Left lung (tissue), 10 donors: Measurements from ENCODE around the gene GABRG3. TPM values are rescaled to one million over a fixed set of nuclear protein-coding genes. Genes with fewer than 3 reads are reported as not detected.

Source experiments
- ATAC-seq: fragments of 200-7000 bp; cut with Tn5 transposase; one replicate; pipeline ENCODE4 v1.9.1; 2020; ENCODE audit warnings: moderate library complexity
- DNase-seq, 4 donors: peaks; one replicate each; pipeline ENCODE4 v3.0.0-alpha.2; 2013 to 2020
- H3K27ac ChIP-seq, 2 donors: fragments of 200-600 bp; sonication (generic) in 1 of 2; one replicate each; pipeline versions ENCODE4 v1.5.0 to v1.8.0; 2020 to 2021
- H3K27me3 ChIP-seq, 2 donors: fragments of 200-600 bp; sonication (generic) in 1 of 2; one replicate each; pipeline versions ENCODE4 v1.5.0 to v1.8.0; 2020 to 2021
- H3K36me3 ChIP-seq, 2 donors: fragments of 200-600 bp; sonication (generic) in 1 of 2; one replicate each; pipeline versions ENCODE4 v1.5.0 to v1.8.0; 2020 to 2021
- H3K4me1 ChIP-seq, 2 donors: fragments of 200-600 bp; one replicate each; pipeline ENCODE4 v1.8.0; 2021
- H3K4me3 ChIP-seq, 2 donors: fragments of 200-600 bp; sonication (generic) in 1 of 2; one replicate each; pipeline versions ENCODE4 v1.5.0 to v1.8.0; 2020 to 2021; ENCODE audit warnings: mild to moderate bottlenecking in 1 of 2
- H3K9me3 ChIP-seq, 2 donors: fragments of 200-600 bp; sonication (generic) in 1 of 2; one replicate each; pipeline versions ENCODE4 v1.5.0 to v1.8.0; 2020 to 2021
- intact Hi-C, 2 donors: fragments of 100-400 bp; cut with DNase I; formaldehyde crosslinking; loops; one replicate each; pipeline versions ENCODE4 v1.11.2 to v1.14.2; 2022
- polyA plus RNA-seq, 6 donors: library from polyadenylated mRNA; unstranded; fragments of 120-200 nt; gene quantifications; one replicate each; pipeline ENCODE4 v1.2.1, GENCODE V29; 2013; ENCODE audit not compliant: insufficient read length in 6 of 6
- total RNA-seq, 2 donors: library from RNA; stranded (reverse); fragmentation: NEBNext Ultra II Directional; extraction: Animal tissue kit (Norgen Biotek cat#: 25700); gene quantifications; one replicate each; pipeline ENCODE4 v1.2.1, GENCODE V29; 2021
- TF ChIP-seq, protein P1 (sequence below), 2 donors: fragments of 200-600 bp; sonication (generic) in 1 of 2; IDR thresholded peaks; one replicate each; pipeline versions ENCODE4 v1.5.0 to v1.8.0; 2021; ENCODE audit warnings: antibody characterized with exemption in 2 of 2
- donor health status: DM: no; HTN: yes; CAD: no.
- donor health status: DM: no; HTN: no; CAD: no.

GABRG3 gene
- total and polyA plus RNA-seq, 8 donors: 0.23 to 13.8 (median 10.3) TPM; not detected in 1

DNA sequence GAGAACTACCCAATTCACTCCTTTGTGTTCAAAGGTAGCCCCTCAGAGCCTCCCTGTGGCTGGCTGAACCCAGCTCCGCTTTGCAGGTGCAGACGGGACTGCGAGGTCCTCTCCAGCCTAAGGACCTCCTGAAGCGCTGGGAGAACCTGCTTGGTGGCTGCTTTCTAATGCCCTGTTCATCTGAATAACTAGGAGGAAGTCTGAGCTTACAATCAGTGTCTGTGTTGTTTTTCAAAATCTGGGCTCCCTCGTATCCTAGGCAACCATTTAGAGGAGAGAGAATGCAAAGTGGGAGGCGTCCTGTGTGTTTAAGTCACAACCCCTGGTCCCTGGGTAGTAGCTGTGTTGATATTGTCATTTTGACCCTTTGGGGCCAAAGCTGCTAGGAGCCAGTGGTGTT, 99.9 kb downstream of the GABRG3 start:
- H3K4me3 ChIP-seq: no peak overlapping the region
- H3K36me3 ChIP-seq: no peaks in the 10 kb centered on the region
- TF ChIP-seq, protein P1, sequence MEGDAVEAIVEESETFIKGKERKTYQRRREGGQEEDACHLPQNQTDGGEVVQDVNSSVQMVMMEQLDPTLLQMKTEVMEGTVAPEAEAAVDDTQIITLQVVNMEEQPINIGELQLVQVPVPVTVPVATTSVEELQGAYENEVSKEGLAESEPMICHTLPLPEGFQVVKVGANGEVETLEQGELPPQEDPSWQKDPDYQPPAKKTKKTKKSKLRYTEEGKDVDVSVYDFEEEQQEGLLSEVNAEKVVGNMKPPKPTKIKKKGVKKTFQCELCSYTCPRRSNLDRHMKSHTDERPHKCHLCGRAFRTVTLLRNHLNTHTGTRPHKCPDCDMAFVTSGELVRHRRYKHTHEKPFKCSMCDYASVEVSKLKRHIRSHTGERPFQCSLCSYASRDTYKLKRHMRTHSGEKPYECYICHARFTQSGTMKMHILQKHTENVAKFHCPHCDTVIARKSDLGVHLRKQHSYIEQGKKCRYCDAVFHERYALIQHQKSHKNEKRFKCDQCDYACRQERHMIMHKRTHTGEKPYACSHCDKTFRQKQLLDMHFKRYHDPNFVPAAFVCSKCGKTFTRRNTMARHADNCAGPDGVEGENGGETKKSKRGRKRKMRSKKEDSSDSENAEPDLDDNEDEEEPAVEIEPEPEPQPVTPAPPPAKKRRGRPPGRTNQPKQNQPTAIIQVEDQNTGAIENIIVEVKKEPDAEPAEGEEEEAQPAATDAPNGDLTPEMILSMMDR (IDR thresholded peaks at IDR 0.05): no peak
- intact Hi-C loops: no loop called here
- no peaks in the 10 kb centered on the region for H3K27me3 ChIP-seq
- no peak overlapping the region for H3K27ac ChIP-seq
- H3K9me3 ChIP-seq: peaks cover 0 to 27% of the 10 kb centered on the region in 2 donors
- no peaks in the 10 kb centered on the region for H3K4me1 ChIP-seq
- ATAC-seq (no peak), DNase-seq (no peak)

DNA sequence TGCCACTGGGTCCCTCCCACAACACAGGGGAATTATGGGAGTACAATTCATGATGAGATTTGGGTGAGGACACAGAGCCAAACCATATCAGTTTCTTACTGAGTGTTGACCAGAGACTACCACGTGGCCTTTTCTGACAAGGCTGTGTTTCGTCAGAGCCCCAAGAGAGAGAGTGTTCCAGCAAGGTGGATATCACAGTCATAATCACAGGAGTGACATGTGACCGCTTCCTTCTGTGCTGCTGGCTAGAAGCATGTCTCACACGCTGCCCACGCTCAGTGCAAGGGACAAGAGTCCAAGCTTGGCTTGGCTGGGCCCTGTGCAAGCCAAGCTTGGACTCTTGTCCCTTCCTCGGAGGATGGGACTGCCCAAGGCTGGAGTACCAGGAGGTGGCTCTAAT, 103.2 kb downstream of the GABRG3 start:
- ATAC-seq: no peak
- Histone ChIP-seq H3K4me3 (no peak overlapping the region), H3K27me3 (no peaks in the 10 kb centered on the region), H3K4me1 (no peaks in the 10 kb centered on the region), H3K9me3 (peaks cover 0 to 2% of the 10 kb centered on the region in 2 donors), H3K36me3 (no peaks in the 10 kb centered on the region), H3K27ac (no peak overlapping the region)
- TF ChIP-seq, protein P1 (IDR thresholded peaks at IDR 0.05): no peak
- intact Hi-C loops: no loop called here
- DNase-seq: no peak

DNA sequence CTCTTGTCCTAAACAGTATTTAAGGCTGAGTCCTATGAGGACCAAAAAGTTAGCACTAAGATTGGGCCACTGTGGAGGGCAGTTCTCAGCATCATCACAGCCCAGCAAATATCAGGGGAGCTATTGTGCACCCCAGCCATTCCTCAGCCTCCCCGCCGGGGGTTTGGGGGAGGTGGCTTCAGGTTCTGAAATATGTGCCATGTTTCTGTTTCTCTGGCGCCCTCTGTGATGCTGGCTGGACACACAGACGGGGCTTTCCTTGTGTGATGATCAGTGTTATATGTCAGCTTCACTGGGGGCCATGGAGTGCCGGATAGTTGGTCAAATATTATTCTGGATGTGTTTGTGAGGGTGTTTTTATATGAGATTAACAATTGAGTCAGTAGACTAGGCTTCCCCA, 106.8 kb downstream of the GABRG3 start:
- H3K4me3 ChIP-seq: no peak overlapping the region
- intact Hi-C loops: no loop called here
- no peak overlapping the region for H3K27ac ChIP-seq
- no peaks in the 10 kb centered on the region for H3K4me1 ChIP-seq
- ATAC-seq (no peak), DNase-seq (no peak)
- no peaks in the 10 kb centered on the region for H3K27me3 ChIP-seq
- H3K36me3 ChIP-seq: no peaks in the 10 kb centered on the region
- H3K9me3 ChIP-seq: no peaks in the 10 kb centered on the region
- TF ChIP-seq, protein P1 (IDR thresholded peaks at IDR 0.05): no peak

DNA sequence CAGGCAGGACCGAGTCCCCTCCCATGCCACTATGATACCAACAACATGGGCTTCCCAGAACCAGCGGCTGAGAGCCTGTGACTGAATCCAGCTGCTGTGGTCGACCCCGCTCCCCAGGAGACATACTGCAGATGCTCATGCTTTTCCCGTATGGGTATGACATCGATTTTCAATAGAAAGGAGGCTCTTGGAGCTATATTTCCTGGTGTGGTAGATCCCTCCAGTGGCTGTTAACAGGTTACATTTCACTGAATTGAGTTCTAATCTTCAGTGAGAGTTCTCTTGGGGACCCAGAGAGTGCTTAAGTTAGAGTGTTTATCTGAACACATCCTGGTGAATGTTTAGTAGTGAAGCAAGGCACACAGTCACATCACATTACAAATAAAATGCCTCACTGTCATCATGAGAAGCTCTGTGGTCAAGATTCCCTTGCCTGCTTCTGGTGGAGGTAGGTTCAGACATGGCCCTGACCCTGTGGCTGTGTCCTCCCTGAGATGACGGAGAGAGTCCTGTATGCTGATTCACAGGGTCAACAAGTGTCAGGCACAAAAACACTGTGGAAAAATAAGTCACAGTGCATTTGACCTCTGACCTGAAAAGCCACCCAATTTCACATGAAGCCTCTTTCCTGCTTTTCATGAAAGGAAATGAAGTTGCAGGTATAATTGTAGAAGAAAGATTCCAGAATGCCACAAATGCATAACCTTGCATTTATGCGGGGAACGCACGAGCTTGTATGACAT, 110.9 kb downstream of the GABRG3 start:
- DNase-seq (no peak), ATAC-seq (no peak)
- H3K9me3 ChIP-seq: no peaks in the 10 kb centered on the region
- H3K27me3 ChIP-seq: no peaks in the 10 kb centered on the region
- H3K4me1 ChIP-seq: no peaks in the 10 kb centered on the region
- intact Hi-C loops: no loop called here
- TF ChIP-seq, protein P1 (IDR thresholded peaks at IDR 0.05): no peak
- H3K27ac ChIP-seq: no peak overlapping the region
- H3K4me3 ChIP-seq: no peak overlapping the region
- H3K36me3 ChIP-seq: no peaks in the 10 kb centered on the region

DNA sequence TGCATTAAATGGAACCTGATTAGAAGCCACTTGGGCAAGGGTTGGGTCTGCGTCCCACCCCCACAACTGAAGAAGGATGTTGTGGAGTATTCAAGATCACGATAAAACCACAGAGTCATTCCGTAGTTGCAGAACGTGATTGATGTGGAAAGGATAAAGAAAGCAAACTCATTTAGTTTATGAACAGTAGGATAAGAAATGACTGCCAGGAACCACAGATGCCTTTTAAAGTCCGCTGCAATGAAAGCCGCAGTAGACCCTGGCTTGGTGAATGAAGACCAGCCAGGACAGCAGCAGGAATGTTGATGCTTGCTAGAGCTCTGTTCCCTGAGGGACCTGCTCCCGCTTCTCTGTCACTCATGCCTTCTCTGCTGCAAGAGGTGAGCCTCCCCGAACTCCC, 111.5 kb downstream of the GABRG3 start:
- intact Hi-C loops: no loop called here
- TF ChIP-seq, protein P1 (IDR thresholded peaks at IDR 0.05): no peak
- ATAC-seq: no peak

More for the DNA sequence above, 111.5 kb downstream of the GABRG3 start:
- H3K27me3 ChIP-seq: no peaks in the 10 kb centered on the region
- no peak overlapping the region for H3K27ac ChIP-seq
- no peak overlapping the region for H3K4me3 ChIP-seq
- DNase-seq: no peak
- no peaks in the 10 kb centered on the region for H3K4me1 ChIP-seq
- H3K9me3 ChIP-seq: no peaks in the 10 kb centered on the region
- no peaks in the 10 kb centered on the region for H3K36me3 ChIP-seq
